ENCODE results near the gene SLC41A3.
"Not testable (repeated sequence)": the region's sequence is repeated elsewhere in the genome, so short reads cannot be mapped to it uniquely, and the experiment has no call there.

SLC41A3 gene

DNA sequence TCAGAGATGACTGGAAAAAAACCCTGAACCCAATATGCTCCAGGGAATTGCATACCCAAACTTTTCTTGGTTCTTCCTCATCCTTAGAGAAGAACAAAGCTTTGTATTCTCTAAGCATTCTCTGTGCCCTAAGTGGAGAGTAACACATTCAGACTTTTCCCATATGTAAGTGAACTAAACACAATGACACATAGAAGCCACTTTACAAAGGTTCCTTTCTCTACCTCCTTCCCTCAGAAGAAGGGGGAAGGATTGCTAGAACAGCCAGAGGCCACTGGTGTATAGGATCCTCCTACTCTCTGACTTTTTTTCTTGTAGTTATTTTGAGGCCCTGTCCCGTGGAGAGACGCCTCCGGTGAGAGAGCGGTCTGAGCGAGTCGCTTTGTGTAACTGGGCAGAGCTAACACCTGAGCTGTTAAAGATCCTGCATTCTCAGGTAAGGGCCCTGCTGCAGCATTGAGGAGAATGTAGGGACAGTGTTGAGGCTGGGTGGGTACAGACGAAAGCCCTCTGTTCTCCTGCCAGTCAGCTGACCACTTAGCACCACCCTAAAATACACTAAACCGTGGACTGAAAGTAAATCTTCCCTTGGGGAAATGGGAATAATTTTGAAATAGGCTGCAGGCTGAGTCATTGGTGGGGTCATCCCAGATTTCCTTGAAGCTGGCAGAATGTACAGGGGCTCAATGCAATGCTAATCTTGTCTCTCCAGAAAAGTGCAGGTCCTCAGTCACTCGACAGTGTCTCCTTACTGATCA, 108.5 kb downstream of the SLC41A3 start:
- not testable (repeated sequence) for DNase-seq

GRCh38 chr3:125971997-125972944, 111.7 kb downstream of the SLC41A3 start:
- DNase-seq: peak; percentile 83

- DNase-seq: not testable (repeated sequence)
Observed at GRCh38 chr3:125968701-125969592, 115.0 kb downstream of the SLC41A3 start, which contains the start of gene ROPN1B. Gene ROPN1B, plus strand, starts transcription at chr3:125969178. Its CDS starts 2,877 bp downstream, at chr3:125972055.

DNA sequence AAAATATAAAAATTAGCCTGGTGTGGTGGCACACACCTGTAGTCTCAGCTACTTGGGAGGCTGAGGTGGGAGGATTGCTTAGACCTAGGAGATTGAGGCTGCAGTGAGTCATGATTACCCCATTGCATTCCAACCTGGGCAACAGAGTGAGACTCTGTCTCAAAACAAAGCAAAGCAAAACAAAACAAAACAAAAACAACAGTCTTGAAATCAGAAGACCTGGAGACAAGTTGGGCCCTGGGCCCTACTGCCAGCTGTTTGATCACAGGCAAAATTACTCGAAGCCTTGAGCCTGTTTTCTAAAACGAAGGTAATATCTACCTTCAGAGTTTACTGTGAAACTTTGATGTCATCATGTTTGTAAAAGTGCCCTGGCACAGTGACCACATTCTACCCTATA, 115.8 kb downstream of the SLC41A3 start:
- not testable (repeated sequence) for DNase-seq

GRCh38 chr3:125967156-125967555, 116.8 kb downstream of the SLC41A3 start:
- no peak for DNase-seq

DNA sequence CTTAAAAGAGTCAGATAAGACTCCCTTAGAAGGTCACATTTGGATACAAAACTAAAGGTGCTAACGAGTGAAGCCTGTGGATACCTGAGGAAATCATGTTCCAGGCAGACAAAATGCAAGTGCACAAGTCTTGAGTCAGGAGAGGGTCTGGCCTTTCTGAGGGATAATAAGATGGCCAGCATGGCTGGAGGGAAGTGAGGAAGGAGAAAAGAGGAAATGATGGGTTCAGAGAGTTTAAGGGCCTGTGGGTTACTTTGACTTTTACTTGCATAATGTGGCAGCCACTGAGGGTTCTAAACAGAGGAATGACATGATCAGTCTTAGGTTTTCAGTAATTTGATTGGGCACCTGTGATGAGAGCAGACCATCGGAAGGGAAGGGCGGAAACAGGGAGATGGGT, 118.4 kb downstream of the SLC41A3 start:
- DNase-seq: no peak

- not testable (repeated sequence) for DNase-seq
Observed at GRCh38 chr3:125963834-125964233, 120.1 kb downstream of the SLC41A3 start.

- no peak for DNase-seq
Observed at GRCh38 chr3:125961289-125961589, 122.7 kb downstream of the SLC41A3 start.

GRCh38 chr3:125960456-125961288, 123.3 kb downstream of the SLC41A3 start:
- DNase-seq: no peak

DNA sequence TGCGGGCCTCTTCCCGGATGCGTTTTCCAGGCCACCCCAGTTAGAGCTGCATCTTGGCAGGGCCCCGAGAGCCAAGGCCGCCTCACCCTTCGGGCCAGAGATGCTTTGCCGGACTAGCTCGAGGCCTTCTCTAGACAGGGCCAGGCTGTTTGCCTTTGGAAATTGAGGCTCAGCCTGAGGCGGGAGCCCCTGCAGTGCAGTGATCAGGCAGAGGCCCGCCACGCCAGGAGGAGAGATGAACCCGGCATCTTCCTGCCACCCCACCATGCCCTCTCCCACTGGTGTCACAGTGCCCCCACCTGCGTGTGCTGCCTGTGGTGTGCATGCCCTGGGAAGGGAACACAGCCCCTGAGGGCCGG, 123.9 kb downstream of the SLC41A3 start:
- no peak for DNase-seq

DNA sequence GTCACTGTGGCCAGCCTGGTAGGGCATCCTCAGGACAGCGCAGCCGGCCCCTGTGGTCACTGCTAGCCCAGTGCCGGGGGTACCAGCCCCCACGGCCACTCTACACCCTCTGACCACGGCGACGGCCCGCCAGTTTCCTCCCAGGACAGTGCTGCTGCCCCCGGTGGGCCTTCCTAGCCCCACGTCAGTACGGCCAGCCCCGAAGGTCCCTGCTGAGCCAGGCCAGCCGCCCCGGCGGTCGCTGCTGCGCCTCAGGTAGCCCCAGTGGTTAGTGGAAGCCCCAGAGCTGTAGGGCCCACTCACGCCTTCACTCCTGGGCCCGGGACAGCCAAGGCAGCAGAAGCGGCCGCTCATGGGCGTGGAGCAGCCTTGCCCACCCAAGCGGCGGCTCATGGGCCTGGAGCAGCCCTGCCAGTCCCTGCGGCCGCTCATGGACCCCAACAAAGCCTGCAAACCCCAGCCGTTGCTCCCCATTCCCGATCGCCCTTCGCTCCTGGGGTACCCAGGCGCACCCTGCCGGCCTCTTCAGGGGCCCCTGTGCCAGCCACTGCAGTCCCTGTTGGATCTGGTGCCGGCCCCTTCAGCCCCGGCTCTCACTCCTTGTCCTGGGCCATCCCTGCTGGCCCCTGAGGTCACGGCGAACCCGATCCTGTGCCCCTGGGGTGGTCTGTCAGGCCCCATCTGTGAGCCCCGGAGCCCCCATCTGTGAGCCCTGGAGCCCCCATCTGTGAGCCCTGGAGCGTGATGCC, 124.4 kb downstream of the SLC41A3 start:
- DNase-seq: no peak

- no peak for DNase-seq
Observed at GRCh38 chr3:125958511-125959316, 125.2 kb downstream of the SLC41A3 start.

DNA sequence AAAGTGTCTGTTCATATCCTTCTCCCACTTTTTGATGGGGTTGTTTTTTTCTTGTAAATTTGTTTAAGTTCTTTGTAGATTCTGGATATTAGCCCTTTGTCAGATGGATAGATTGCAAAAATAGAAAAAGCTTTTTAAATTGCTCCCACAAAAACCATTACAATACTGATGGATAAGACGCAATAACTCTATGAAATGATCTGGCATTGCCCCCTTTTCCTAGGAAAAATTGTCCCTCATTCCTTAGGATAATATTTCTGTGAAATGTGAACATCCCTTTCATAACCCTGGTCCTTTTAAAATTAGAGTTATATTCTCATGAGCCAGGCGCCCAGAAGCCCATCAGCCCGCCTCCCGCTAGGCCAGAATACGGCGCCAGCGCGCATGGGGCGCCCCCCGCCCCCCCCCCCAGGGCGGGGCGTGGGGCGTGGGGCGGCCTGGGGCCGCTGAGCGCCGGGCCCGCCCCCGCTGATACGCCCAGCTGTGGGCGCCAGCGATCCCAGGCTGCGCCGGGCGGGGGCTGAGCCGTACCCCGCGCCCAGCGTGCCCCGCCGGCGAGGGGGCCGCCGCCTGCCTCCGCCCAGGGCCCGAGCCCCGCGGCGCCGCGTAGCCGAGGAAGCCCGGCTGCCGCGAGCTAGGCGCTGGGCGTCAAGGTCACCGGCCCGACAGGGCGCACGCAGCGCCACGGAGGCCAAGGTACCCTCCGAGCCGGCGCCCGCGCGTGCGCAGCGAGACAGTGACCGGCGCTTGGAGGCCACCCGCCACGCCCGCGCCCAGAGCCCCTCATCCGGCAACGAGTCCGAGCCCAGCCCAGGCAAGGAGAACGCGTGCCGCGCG, 126.0 kb downstream of the SLC41A3 start:
- DNase-seq: no peak

DNA sequence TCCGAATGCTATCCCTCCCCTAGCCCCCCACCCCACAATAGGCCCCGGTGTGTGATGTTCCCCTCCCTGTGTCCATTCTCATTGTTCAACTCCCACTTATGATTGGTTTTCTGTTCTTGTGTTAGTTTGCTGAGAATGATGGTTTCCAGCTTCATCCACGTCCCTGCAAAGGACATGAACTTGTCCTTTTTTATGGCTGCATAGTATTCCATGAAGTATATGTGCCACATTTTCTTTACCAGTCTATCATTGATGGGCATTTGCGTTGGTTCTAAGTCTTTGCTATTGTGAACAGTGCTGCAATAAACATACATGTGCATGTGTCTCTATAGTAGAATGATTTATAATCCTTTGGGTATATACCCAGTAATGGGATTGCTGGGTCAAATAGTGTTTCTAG, 126.9 kb downstream of the SLC41A3 start:
- not testable (repeated sequence) for DNase-seq
